Breast epithelium (tissue), 3 donors: ENCODE results near the gene PYGL.

Experiments used
- CTCF ChIP-seq, 3 donors: fragments of 450-650 bp; IDR thresholded peaks; one replicate each; pipeline ENCODE4 v1.5.1; 2016 to 2017; ENCODE audit warnings: antibody characterized with exemption in 3 of 3, mild to moderate bottlenecking in 3 of 3, moderate library complexity in 3 of 3
- POLR2A ChIP-seq: fragments of 450-650 bp; IDR thresholded peaks from one replicate; pipeline ENCODE4 v1.6.1; 2016; ENCODE audit warnings: antibody characterized with exemption, mild to moderate bottlenecking, moderate library complexity
- POLR2AphosphoS5 ChIP-seq, 3 donors: sonication (generic); formaldehyde crosslinking; IDR thresholded peaks; one replicate each; pipeline ENCODE4 v1.6.1; 2017; ENCODE audit warnings: antibody characterized with exemption in 3 of 3

- TF ChIP-seq CTCF (IDR thresholded peaks at IDR 0.05) (no peak), POLR2AphosphoS5 (IDR thresholded peaks at IDR 0.05) (no peak), POLR2A (no peak)
These were observed 28.5 kb upstream of the PYGL start for GRCh38 chr14:50972734-50973133.
